HL-60 (cell line): ENCODE results near the gene CNGA4.

Experiments
- GABPA ChIP-seq: IDR thresholded peaks from 2 replicates; pipeline ENCODE4 v1.6.1; 2012; ENCODE audit warnings: low read depth
- POLR2AphosphoS5 ChIP-seq: IDR thresholded peaks from 2 replicates; pipeline ENCODE4 v1.6.1; 2012; ENCODE audit warnings: low read depth
- REST ChIP-seq: IDR thresholded peaks from 2 replicates; pipeline ENCODE4 v1.6.1; 2012; ENCODE audit warnings: low read depth; ENCODE audit not compliant: insufficient replicate concordance
- TF ChIP-seq, protein P1 (sequence below): IDR thresholded peaks from one replicate; pipeline ENCODE4 v1.5.1; 2011; ENCODE audit warnings: low read length, control low read depth, inconsistent platforms; ENCODE audit not compliant: insufficient read depth

DNA sequence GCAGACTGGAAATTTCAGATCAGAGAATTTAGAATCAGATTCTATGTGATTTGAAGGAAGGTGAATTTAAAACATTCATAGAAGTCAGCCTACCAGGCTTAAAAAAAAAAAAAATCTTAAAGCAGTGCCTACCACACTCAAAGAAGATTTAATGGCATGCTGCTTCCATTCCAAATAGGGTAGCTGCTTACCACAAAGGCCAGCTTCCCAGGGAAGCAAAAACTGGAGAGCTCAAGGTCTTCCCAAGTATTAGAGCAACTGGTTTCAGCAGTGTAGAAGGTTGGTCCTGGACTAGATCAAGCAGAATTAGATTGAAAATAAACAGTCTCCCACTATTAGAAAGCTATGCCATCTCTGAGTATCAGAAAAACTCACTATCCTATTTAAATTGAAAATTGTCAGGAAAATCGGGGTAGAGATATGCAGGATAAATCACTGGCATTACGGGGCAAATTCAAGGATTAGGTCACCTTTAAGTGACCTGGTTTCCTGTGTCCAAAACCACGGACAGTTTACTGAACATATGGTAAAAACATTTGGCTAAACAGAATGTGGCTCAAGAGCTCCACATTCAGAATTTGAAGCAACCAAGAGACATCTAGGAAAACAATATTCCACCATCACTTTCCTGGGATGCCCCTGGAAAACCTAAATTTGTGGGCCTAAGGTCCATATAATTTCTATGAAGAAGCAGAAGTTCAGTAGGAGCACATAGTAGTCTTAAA is 32.3 kb upstream of the CNGA4 start:
- TF ChIP-seq, protein P1, sequence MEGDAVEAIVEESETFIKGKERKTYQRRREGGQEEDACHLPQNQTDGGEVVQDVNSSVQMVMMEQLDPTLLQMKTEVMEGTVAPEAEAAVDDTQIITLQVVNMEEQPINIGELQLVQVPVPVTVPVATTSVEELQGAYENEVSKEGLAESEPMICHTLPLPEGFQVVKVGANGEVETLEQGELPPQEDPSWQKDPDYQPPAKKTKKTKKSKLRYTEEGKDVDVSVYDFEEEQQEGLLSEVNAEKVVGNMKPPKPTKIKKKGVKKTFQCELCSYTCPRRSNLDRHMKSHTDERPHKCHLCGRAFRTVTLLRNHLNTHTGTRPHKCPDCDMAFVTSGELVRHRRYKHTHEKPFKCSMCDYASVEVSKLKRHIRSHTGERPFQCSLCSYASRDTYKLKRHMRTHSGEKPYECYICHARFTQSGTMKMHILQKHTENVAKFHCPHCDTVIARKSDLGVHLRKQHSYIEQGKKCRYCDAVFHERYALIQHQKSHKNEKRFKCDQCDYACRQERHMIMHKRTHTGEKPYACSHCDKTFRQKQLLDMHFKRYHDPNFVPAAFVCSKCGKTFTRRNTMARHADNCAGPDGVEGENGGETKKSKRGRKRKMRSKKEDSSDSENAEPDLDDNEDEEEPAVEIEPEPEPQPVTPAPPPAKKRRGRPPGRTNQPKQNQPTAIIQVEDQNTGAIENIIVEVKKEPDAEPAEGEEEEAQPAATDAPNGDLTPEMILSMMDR, result no peak
- TF ChIP-seq POLR2AphosphoS5 (no peak), GABPA (no peak), REST (no peak)
